ENCODE results near the gene MCRIP1.
A peak's percentile ranks its signal among the peaks of the same experiment; 100 is the strongest.

Gene MCRIP1

GRCh38 chr17:81854974-81855774, 22.1 kb upstream of the MCRIP1 start:
- peak in 1 of 2 experiments; percentile 55 for DNase-seq (ENCODE audit: low read depth in 1 of 2, low spot score in 1 of 2)
- Histone ChIP-seq H3K27ac (replicated peaks) (peak overlapping the region; percentile 91), H3K27me3 (ENCODE audit: insufficient read depth, poor library complexity, severe bottlenecking) (no peaks in the 10 kb centered on the region), H3K4me3 (replicated peaks; ENCODE audit: insufficient read depth, low read length) (no peak overlapping the region)
- TF ChIP-seq POLR2AphosphoS5 (IDR thresholded peaks at IDR 0.05; ENCODE audit: low read depth): peak; percentile 91; the same call in 1 of the 2 replicates
- no peak for TF ChIP-seq GABPA (IDR thresholded peaks at IDR 0.05; ENCODE audit: low read depth)
- TF ChIP-seq SPI1 (IDR thresholded peaks at IDR 0.05; ENCODE audit: borderline replicate concordance, low read depth): no peak

GRCh38 chr17:81852237-81852636, 19.1 kb upstream of the MCRIP1 start:
- Histone ChIP-seq H3K4me3 (replicated peaks; ENCODE audit: insufficient read depth, low read length) (no peak overlapping the region), H3K27me3 (ENCODE audit: insufficient read depth, poor library complexity, severe bottlenecking) (no peaks in the 10 kb centered on the region), H3K27ac (replicated peaks) (no peak overlapping the region; the same call in 1 of the 2 replicates)
- TF ChIP-seq POLR2AphosphoS5 (IDR thresholded peaks at IDR 0.05; ENCODE audit: low read depth) (no peak; the same call in 1 of the 2 replicates), REST (IDR thresholded peaks at IDR 0.05; ENCODE audit: insufficient replicate concordance, low read depth) (no peak)
- no peak for DNase-seq (ENCODE audit: low read depth in 1 of 2, low spot score in 1 of 2)

DNA sequence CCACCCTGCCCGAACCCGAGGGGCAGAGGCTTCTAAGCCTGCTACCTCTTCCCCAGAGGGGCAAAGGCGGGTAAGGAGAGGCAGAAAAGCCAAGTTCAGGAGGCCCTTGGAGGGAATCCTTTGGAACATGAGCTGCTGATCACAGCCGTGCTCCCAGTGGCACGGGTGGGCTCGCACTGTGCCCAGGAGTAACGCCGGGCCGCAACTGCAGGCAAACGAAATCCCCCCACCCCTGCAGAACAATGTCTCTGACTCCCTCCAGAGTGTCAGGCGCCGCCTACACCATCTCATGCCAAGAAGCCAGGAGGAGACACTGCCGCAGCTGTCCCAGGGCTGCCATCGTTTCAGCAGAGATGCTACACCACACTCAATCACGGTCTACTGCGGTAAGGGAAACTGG, 18.3 kb upstream of the MCRIP1 start:
- Histone ChIP-seq H3K4me3 (replicated peaks; ENCODE audit: insufficient read depth, low read length) (no peak overlapping the region), H3K27me3 (ENCODE audit: insufficient read depth, poor library complexity, severe bottlenecking) (no peaks in the 10 kb centered on the region), H3K27ac (replicated peaks) (peak overlapping the region; percentile 6; the same call in 1 of the 2 replicates)
- no peak for DNase-seq (ENCODE audit: low read depth in 1 of 2, low spot score in 1 of 2)
- TF ChIP-seq REST (IDR thresholded peaks at IDR 0.05; ENCODE audit: insufficient replicate concordance, low read depth) (no peak), CTCF (IDR thresholded peaks at IDR 0.05; ENCODE audit: insufficient read depth, low read length) (no peak), POLR2AphosphoS5 (IDR thresholded peaks at IDR 0.05; ENCODE audit: low read depth) (peak; percentile 66)

GRCh38 chr17:81849457-81849856, 16.4 kb upstream of the MCRIP1 start:
- H3K4me3 ChIP-seq (replicated peaks; ENCODE audit: insufficient read depth, low read length): no peak overlapping the region
- H3K27me3 ChIP-seq (ENCODE audit: insufficient read depth, poor library complexity, severe bottlenecking): no peaks in the 10 kb centered on the region
- TF ChIP-seq GABPA (IDR thresholded peaks at IDR 0.05; ENCODE audit: low read depth) (no peak), POLR2AphosphoS5 (IDR thresholded peaks at IDR 0.05; ENCODE audit: low read depth) (no peak), REST (IDR thresholded peaks at IDR 0.05; ENCODE audit: insufficient replicate concordance, low read depth) (no peak)
- H3K27ac ChIP-seq (replicated peaks): no peak overlapping the region; the same call in 1 of the 2 replicates
- DNase-seq (ENCODE audit: low read depth in 1 of 2, low spot score in 1 of 2): no peak
